Measurements from ENCODE around the gene FAM50A.
"Not testable (repeated sequence)": the region's sequence is repeated elsewhere in the genome, so short reads cannot be mapped to it uniquely, and the experiment has no call there.

FAM50A gene

GRCh38 chrX:154490021-154490413 lies 46.1 kb downstream of the FAM50A start:
- Histone ChIP-seq H3K4me1 (ENCODE audit: insufficient read depth, poor library complexity, severe bottlenecking) (no peaks in the 10 kb centered on the region), H3K27me3 (ENCODE audit: insufficient read depth, poor library complexity, severe bottlenecking) (no peaks in the 10 kb centered on the region), H3K9me3 (ENCODE audit: severe bottlenecking) (no peaks in the 10 kb centered on the region), H3K36me3 (ENCODE audit: low read depth) (peaks cover 17% of the 10 kb centered on the region), H3K4me3 (ENCODE audit: severe bottlenecking) (peak overlapping the region; percentile 60), H3K27ac (ENCODE audit: poor library complexity, severe bottlenecking) (peak overlapping the region; percentile 64)
- no peak for TF ChIP-seq CTCF (IDR thresholded peaks at IDR 0.05; ENCODE audit: poor library complexity, severe bottlenecking)
- DNase-seq (ENCODE audit: low spot score) (peak; percentile 54), ATAC-seq (ENCODE audit: low read depth) (peak; percentile 20)

DNA sequence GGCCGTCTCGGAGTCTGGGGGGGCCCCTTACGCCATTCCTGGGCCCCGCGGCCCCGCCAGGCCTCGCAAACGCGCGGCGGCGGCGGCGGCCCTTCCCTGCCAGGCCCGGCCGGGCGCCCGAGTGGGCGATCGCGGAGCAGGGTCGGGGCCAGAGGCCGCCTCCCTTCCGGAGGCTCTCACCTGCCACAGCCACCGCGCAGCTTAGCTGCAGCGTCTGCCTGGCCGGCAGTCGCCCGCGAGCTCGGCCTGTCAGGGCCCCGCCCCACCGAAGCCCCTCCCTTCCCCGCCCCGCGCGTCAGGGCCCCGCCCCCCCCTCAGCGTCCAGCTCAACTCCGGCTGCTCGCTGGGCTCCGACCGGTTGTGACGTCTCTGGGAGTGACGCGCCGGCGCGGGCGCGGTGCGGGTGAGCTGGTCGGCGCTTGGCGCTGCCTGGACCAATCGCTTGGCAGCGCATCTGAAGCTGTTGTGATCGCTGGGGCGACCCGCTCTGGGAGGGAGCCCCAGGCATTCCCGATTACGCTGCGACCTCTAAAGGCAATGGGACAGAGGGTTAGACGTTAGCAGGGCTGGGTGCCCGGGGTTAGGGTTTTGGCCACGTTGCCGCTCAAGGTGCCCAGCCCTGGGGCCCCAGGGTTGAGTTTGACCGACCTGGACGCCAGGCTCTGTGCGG lies 46.6 kb downstream of the FAM50A start, which contains the start of gene SLC10A3:
SLC10A3 (minus strand) TSS at position 216 of the 670 bp plus-strand sequence. CDS start 1,689 bp downstream, outside the sequence.
- Histone ChIP-seq H3K36me3 (ENCODE audit: low read depth) (peaks cover 12% of the 10 kb centered on the region), H3K4me1 (ENCODE audit: insufficient read depth, poor library complexity, severe bottlenecking) (no peaks in the 10 kb centered on the region), H3K27me3 (ENCODE audit: insufficient read depth, poor library complexity, severe bottlenecking) (no peaks in the 10 kb centered on the region), H3K27ac (ENCODE audit: poor library complexity, severe bottlenecking) (peak within 1 kb of the TSS; percentile 64), H3K9me3 (ENCODE audit: severe bottlenecking) (no peaks in the 10 kb centered on the region), H3K4me3 (ENCODE audit: severe bottlenecking) (peak within 1 kb of the TSS; percentile 60)
- TF ChIP-seq CTCF (IDR thresholded peaks at IDR 0.05; ENCODE audit: poor library complexity, severe bottlenecking): peak; percentile 17
- ATAC-seq (ENCODE audit: low read depth): peak; percentile 85
- peak; percentile 87 for DNase-seq (ENCODE audit: low spot score)

- Histone ChIP-seq H3K9me3 (ENCODE audit: severe bottlenecking) (no peaks in the 10 kb centered on the region), H3K27me3 (ENCODE audit: insufficient read depth, poor library complexity, severe bottlenecking) (no peaks in the 10 kb centered on the region), H3K4me1 (ENCODE audit: insufficient read depth, poor library complexity, severe bottlenecking) (no peaks in the 10 kb centered on the region), H3K36me3 (ENCODE audit: low read depth) (no peaks in the 10 kb centered on the region), H3K27ac (ENCODE audit: poor library complexity, severe bottlenecking) (no peak overlapping the region), H3K4me3 (ENCODE audit: severe bottlenecking) (no peak overlapping the region)
- no peak for DNase-seq (ENCODE audit: low spot score)
- no peak for ATAC-seq (ENCODE audit: low read depth)
- TF ChIP-seq CTCF (IDR thresholded peaks at IDR 0.05; ENCODE audit: poor library complexity, severe bottlenecking): no peak
Measured at GRCh38 chrX:154494715-154495114, 50.8 kb downstream of the FAM50A start.

DNA sequence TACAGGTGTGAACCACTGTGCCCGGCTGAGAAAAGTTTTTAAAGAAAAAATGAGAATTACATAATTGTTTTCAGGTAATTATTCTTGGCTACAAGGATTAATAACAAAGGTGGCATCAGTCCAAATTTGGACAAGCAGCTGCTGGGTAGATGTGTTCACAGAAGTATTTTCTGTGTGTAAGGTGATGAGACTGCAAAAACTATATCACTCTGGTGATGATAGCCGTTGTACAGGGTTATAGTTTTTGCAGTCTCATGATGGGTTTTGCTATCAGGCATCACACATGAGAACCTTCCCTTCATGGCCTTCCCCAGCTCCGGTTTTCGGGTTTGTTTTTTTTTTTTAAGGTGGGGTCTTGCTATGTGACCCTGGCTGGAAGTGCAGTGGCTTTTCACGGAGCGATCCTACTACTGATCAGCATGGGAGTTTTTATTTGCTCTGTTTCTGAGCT lies 51.6 kb downstream of the FAM50A start:
- DNase-seq (ENCODE audit: low spot score): no peak
- Histone ChIP-seq H3K4me1 (ENCODE audit: insufficient read depth, poor library complexity, severe bottlenecking) (no peaks in the 10 kb centered on the region), H3K9me3 (ENCODE audit: severe bottlenecking) (no peaks in the 10 kb centered on the region), H3K36me3 (ENCODE audit: low read depth) (no peaks in the 10 kb centered on the region), H3K27me3 (ENCODE audit: insufficient read depth, poor library complexity, severe bottlenecking) (no peaks in the 10 kb centered on the region), H3K4me3 (ENCODE audit: severe bottlenecking) (no peak overlapping the region), H3K27ac (ENCODE audit: poor library complexity, severe bottlenecking) (no peak overlapping the region)
- no peak for TF ChIP-seq CTCF (IDR thresholded peaks at IDR 0.05; ENCODE audit: poor library complexity, severe bottlenecking)
- no peak for ATAC-seq (ENCODE audit: low read depth)

- not testable (repeated sequence) for H3K9me3 ChIP-seq (ENCODE audit: severe bottlenecking); H3K27me3 ChIP-seq (ENCODE audit: insufficient read depth, poor library complexity, severe bottlenecking); H3K36me3 ChIP-seq (ENCODE audit: low read depth); DNase-seq (ENCODE audit: low spot score); H3K4me3 ChIP-seq (ENCODE audit: severe bottlenecking); H3K4me1 ChIP-seq (ENCODE audit: insufficient read depth, poor library complexity, severe bottlenecking); H3K27ac ChIP-seq (ENCODE audit: poor library complexity, severe bottlenecking); ATAC-seq (ENCODE audit: low read depth)
Measured at GRCh38 chrX:154496591-154497137, 52.7 kb downstream of the FAM50A start.

All from RWPE2 (cell line).